HG02623 (cell line): ENCODE measurements around the gene KCNN4.

Experiments used
- ATAC-seq: cut with Tn5 transposase; IDR thresholded peaks from one replicate; pipeline ENCODE4 v1.9.1; 2021; ENCODE audit warnings: moderate library complexity; ENCODE audit not compliant: unreplicated experiment

The KCNN4 gene

DNA sequence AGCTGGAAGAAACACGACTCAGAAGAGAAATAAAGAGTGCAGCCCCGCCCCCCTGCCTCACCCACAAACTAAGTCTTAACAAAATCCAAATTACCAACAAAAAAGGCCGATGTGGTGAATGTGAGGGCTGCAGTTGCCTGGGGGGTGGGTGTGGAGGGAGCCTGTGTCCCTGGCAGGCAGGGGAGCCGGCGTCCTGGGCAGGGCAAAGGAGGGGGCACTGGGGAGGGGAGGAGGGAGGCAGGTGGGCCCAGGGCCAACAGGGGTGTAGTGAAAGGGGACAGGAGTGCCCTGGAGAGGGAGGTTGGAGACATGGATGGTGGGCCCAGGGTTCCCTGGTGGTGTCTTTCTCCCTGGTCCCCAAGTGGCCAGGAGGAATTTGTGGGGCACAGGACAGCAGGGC lies 60.9 kb downstream of the KCNN4 start:
- ATAC-seq, result no peak

DNA sequence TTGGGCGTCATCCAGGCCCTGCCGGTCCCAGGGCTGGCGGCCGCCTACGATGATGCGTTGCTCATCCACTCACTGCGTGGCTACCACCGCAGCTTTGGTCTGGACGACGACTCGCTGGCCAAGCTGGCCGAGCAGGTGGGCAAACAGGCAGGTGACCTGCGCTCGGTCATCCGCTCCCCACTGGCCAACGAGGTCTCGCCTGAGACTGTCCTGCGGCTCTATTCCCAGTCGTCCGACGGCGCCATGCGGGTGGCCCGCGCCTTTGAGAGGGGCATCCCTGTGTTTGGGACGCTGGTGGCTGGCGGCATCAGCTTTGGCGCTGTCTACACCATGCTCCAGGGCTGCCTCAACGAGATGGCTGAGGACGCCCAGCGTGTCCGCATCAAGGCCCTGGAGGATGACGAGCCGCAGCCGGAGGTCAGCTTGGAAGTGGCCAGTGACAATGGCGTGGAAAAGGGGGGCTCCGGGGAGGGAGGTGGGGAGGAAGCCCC lies 61.4 kb downstream of the KCNN4 start:
- no peak for ATAC-seq

DNA sequence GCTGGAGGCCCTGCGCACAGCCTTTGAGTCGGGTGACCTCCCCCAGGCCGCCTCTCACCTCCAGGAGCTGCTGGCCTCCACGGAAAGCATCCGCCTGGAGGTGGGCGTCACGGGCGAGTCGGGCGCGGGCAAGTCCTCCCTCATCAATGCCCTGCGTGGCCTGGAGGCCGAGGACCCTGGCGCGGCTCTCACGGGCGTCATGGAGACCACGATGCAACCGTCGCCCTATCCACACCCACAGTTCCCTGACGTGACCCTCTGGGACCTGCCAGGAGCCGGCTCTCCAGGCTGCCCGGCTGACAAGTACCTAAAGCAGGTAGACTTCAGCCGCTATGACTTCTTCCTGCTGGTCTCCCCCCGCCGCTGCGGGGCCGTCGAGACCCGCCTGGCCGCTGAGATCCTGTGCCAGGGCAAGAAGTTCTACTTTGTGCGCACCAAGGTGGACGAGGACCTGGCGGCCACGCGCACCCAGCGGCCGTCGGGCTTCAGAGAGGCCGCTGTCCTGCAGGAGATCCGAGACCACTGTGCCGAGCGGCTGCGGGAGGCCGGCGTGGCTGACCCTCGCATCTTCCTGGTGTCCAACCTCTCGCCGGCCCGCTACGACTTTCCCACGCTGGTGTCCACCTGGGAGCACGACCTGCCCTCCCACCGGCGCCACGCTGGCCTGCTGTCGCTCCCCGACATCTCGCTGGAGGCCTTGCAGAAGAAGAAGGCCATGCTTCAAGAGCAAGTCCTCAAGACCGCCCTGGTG lies 62.0 kb downstream of the KCNN4 start:
- ATAC-seq, result no peak
